HG03060 (cell line): ENCODE results near the gene HYAL2.

ENCODE experiments used
- ATAC-seq: cut with Tn5 transposase; IDR thresholded peaks from one replicate; pipeline ENCODE4 v1.9.1; 2021; ENCODE audit warnings: low read depth, moderate number of reproducible peaks; ENCODE audit not compliant: unreplicated experiment

Gene HYAL2

GRCh38 chr3:50350527-50351322 lies 28.2 kb upstream of the HYAL2 start, which contains the start of the genes CYB561D2 and NPRL2:
TSS of gene CYB561D2 (plus strand) at chr3:50350862. CDS start at chr3:50351434, 572 bp downstream.
TSS of gene NPRL2 (minus strand) at chr3:50350775. CDS start at chr3:50350652, 123 bp downstream.
- ATAC-seq = peak; percentile 79

DNA sequence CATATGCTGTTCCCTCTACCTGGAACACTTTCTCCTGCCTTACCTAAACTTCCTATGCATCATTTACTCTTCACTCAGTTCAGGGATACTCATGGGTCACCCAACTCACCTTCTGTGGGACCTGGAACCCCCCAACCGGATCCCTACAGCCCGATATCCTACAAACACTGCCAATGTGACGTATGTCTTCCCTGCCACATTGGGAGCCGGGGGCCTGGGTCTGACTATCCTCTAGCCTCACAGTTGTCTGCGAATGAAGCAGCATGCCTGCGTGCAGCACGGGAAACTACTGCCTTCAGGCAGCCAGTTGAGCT lies 27.6 kb upstream of the HYAL2 start:
- ATAC-seq = no peak

DNA sequence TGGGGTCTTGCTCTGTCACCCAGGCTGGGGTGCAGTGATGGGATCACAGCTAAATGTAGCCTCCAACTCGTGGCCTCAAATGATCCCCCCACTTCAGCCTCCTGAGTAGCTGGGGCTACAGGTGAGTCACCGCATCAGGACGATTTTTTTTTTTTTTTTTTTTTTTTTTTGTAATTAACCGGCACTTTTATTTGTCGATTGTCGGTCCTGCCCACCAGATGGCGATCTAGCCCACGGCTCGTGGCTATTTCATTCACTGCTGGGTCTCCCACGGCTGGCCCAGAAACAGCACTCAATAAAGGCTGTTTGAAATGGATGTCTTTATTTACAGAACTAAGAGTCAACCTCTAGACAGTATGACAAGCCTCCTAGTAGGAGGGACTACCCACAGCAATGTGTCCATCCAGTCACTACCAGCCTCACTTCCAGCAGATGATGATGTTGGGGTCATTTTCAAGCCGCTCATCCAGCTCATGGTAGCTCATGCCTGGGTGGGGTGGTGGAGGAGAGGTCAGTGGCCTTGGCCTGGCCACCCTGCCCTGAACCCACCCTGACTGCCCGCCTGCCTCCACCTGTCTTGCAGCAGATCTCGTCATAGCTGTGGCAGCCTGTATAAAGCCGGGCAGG lies 24.8 kb upstream of the HYAL2 start:
- no peak for ATAC-seq

DNA sequence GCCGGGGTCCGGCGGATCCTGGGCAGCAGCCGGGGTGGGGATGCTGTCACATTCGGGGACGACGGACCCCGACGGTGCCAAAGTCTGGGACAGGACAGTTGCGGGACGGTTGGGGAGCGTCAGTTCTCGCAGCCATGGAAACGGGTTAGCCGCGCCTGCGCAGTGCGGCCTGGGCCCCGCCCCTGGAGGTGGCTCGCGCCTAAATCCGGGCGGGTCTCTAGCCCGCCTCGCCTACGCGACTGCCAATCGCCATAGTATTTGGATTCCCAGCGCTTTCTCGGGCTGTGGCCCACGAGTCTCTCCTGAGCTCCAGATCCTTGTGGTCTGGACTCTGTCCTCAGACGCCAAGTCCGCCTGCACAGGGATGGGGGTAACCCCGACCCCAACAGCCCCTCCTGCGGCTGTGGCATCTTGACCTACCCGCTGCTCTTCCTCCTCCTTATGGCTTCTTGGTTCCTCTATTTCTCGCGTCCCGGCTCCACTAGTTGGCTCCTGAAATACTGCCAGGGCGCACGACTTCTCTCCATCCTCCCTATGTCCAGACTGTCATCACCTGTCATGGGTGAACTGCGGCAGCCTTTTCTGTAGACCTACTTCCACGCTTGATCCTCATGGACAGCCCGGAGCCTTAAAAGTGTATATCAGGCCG lies 23.2 kb upstream of the HYAL2 start, which contains the start of gene ZMYND10:
Gene ZMYND10, minus strand, starts transcription at position 147 of the 649 bp plus-strand sequence. CDS start 153 bp downstream, outside the sequence.
- ATAC-seq = no peak

DNA sequence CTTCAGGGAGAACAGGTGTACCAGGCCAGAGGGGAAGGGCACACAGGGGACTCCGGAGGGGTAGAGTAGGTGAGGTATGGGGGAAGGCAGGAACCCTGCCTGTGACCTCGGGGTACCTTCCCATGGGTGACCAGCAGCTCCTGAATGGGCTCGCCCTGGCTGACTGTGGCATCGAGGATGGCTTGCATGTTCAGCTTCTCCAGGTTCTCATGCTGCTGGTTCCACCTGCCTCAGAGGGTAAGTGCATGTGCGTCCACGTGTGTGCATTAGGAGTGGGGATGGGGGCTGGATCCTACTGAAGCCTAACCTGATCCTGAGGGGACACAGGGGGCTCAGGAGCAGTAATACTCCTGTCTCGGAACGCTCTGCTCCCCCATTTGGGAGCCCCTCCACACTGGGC lies 22.5 kb upstream of the HYAL2 start:
- ATAC-seq = no peak

DNA sequence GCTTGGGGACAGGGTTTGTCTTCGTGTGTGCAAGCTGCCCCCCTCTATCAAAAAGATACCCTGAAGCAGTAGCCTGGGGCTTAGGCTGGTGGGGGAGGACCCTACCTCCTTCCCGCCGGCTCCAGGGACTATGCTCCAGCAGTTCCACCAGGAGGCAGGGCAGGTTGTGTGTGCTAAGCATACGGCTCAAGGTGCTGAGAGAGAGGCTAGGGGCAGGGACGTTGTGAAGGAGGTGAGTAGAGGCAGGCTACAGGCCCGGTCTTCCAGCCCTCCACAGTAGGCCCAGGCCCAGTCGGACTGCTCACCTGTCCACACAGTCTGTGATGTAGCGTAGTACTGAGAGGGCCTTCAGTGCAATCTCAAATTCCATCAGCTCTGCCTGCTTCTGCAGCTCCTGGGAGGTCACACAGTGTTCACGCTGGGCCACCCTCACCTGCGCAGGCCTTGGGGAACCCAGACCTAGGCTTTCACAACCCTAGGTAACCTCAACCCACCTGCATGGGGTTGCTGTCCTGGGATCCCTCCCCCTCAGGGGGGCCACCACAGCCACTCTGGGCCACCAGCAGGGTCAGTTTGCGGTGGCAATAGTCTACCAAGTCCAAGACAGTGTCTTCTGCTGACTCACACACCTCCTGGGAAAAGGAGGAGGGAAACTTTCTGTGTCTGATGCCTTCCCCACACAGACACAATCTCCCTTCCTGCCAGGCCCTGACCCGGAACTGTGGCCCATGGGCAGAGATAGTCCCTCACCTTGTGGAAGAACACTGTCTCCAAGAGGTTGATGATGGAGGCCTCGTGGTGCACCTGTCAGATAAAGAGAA lies 20.5 kb upstream of the HYAL2 start:
- ATAC-seq = no peak

DNA sequence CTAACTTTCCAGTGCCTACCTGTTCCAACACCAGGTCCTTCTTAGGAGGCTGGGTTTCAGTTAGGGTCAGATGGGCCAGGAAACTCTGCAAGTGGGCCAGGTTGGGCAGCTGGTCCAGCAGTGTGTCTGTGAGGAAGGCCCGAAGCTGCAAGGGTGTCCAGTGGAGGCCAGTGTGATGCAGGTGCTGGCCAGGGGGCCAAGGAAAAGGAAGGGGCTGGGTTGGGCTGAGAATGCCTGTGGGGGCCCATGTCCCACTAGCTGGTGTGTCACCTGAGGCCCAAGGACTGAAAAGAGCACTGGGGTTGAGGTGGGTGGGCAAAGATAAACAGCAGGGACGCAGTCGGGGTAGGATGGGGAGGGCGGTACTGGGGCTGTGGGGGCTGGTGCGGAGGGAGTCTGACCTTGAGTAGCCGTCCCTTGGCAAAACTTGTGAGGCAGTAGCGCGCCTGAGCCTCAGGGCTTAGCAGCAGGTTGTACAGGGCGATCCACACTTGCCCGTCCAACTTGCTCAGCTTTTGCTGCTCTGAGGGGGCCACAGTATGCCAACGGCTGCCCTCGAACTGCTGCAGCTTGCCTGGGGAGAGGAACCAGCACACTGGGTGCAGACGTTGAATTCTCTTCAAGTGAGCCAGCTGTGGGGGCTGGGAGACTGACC lies 19.6 kb upstream of the HYAL2 start:
- no peak for ATAC-seq

DNA sequence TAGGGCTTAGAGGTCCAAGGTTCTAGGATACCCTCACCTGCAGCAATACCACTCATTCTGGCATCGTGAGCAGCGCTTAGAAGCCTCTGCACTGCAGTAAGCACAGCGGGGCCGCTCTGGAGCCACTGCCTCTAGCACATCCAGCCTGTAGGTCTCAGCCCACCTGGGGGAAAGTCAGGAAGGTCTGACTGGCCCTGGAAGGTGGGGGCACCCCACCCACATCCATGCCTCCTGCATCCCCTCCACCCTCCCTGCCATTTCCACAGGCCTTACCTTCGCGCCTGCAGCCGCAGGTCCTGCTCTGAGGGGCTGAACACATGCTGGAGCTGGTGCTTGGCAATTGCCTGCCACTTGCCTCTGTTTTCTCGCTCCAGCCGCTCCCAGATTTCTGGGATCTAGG lies 19.0 kb upstream of the HYAL2 start:
- no peak for ATAC-seq

GRCh38 chr3:50340448-50341329 lies 18.1 kb upstream of the HYAL2 start, which contains the start of gene RASSF1:
TSS of gene RASSF1 (minus strand) at chr3:50340836. CDS start at chr3:50340805, 31 bp downstream.
- no peak for ATAC-seq

- ATAC-seq = no peak
Observed at GRCh38 chr3:50340147-50340447, 17.6 kb upstream of the HYAL2 start.

- no peak for ATAC-seq
Observed at GRCh38 chr3:50339485-50340146, 17.1 kb upstream of the HYAL2 start.

DNA sequence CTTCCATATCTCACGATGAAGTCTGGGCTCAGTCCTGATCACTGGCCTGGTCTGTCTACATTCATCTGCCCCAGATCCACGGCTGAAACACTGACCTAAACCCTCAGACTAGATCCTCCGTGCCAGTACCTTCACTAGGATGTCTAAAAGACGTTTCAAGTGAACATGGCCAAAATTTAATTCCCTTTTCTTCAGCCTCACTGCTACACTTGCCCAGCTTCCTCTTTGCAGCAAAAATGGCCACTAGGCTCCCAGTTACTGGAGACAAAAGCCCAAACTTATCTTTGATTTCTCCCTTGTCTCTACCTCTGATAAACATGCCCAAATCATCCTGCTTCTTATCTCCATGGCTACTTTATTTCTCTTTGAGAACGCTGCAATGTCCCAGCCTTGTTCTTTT lies 16.4 kb upstream of the HYAL2 start:
- ATAC-seq = no peak

- peak; percentile 66 for ATAC-seq
Observed at GRCh38 chr3:50337175-50337861, 14.8 kb upstream of the HYAL2 start.

GRCh38 chr3:50336452-50337174 lies 14.1 kb upstream of the HYAL2 start:
- ATAC-seq = peak; percentile 15

GRCh38 chr3:50334339-50335075 lies 12.0 kb upstream of the HYAL2 start:
- ATAC-seq = no peak

GRCh38 chr3:50333744-50334328 lies 11.3 kb upstream of the HYAL2 start:
- no peak for ATAC-seq
